ENCODE results near the gene MYO16.

Gene MYO16

DNA sequence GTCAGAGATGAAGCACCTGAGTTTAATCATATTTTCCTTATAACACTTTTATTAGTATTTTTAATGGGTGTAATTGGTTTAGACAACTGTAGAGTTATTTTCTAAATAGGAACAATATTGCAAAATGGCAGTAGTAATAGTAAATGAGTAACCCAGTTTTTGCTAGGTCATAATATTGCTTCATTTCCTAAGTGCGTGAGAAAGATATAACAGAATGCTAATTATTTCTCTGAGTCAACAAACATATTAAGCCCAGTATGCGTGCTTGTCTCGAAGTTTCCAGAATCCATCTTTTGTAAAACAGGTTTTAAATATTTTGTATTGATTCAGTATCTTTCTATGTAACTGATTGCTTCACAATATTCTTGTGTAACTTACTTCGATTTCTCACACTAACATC is 315.3 kb downstream of the MYO16 start:
- ATAC-seq, result no peak

DNA sequence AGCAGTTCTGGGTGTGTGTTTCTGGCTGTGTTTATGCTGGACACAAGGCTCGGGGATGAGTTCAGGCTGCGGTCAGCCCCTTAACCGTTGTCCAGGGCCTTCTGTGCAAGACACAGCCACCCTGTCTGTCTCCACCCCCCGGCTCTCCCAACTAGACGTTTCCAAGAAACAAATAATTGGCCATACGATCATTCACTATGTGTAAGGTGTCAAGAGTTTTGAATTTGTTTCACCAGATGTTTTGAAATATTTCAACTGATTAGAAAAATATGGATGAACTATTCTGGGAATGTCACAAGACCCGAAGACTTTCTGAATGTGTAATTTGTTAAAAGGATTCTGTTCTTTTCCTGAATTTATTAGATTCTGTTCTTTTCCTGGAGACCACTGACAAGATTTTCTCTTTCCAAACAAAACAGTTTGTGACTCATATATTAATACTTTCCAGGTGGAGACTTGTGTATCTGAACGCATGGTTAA is 318.2 kb downstream of the MYO16 start:
- ATAC-seq, result no peak

DNA sequence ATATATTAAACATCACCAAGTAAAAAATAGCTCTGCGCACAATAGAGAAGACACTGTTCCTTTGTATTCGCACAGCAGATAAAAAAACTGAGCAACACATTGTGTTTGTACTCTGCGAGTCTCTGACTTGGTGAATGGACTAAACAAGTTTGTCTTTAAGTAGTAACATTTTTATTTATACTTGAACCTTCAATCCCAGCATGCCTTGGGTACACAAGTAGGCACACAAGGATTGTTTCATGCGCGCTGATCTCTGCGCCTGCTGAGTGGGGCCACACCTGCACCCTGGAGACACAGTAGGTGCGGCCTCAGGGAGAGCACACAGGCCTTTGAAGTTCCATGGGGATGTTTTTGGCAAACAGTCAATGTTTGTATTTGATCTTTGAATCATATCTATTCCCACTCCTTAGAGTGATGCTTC is 318.9 kb downstream of the MYO16 start:
- ATAC-seq, result no peak

DNA sequence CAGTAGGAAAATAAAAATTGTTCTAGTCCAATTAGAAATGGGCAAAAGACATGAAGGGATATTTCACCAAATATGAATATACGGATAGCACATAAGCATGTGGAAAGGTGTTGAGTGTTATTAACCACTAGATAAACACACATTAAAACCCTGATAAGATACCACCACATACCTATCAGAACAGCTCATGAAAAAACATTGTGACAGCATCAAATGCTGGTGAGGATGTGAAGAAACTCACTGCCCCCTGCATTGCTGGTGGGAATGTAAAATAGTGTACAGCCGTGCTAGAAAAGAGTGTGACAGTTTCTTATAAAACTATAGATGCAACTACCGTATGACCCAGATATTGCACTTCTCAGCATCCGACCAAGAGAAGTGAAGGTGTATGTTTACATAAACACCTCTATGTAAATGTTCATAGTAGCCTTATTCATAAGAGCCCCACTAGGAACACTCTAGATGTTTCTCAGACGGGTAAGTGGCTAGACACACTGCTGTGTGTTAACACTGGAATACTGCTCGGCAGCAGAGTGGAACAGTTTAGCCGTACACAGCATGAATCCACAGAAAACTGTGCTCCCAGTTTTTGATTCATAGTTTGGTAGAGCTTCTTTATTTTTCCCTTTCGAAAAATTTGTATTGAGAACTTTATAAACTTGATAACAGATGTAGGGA is 321.1 kb downstream of the MYO16 start:
- ATAC-seq, result no peak

DNA sequence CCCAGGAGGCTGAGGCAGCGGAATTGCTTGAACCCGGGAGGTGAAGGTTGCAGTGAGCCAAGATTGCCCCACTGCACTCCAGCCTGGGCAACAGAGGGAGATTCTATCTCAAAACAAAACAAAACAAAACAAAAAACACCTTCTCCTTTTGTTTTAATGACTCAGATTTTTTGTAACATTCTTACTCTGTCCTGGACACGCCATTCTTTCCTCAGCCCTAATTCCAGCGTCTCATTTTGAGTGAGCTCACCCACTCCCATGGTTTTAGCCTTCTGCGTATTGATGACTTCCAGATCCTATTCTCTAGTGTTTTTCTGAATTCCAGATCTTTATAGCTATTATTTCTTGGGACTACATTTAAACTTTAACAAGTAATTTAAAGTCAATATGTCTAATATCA is 326.3 kb downstream of the MYO16 start:
- ATAC-seq, result no peak

DNA sequence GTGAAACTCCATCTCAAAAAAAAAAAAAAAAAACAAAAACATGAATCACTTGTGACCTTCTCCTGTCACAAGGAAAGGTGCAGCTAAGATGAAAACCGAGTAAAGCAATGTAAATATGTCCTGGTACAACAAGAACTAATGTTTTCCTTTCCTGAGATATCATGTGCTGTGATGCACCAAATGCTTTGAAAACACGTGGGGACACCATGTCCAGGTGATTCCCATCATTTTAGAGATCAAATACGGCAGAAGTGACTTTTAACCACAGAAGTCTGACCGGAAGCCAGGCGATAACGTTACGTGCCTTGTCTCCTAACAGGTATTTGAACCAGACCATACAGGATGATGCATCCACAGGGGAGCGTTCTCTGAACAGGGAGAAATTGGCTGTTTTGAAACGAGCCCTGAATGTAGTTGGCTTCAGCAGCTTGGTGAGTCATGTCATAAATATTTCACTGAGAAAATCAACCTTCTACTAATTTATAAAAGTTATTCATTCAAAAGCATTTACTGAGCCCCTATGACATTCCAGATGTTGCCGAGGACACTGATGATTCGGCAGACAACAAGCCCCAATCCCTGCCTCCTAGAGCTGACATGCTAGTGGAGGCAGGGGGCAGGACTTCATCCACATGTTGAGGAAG is 328.1 kb downstream of the MYO16 start:
- ATAC-seq, result no peak

DNA sequence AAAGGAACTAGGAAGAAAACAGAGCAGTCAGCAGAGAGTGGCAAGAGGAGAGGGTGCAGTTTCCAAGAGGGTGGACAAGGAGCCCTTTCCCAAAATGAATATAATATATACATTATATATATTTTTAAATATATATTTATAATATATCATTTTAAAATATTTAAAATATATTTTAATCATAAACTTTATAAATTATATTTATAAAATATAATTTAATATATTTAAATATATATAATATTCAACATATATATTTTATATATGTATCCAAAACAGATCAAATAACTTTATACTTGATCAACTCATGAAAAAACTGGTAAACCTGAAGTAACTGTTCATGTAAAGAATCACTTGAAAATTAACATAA is 328.6 kb downstream of the MYO16 start:
- ATAC-seq, result no peak

DNA sequence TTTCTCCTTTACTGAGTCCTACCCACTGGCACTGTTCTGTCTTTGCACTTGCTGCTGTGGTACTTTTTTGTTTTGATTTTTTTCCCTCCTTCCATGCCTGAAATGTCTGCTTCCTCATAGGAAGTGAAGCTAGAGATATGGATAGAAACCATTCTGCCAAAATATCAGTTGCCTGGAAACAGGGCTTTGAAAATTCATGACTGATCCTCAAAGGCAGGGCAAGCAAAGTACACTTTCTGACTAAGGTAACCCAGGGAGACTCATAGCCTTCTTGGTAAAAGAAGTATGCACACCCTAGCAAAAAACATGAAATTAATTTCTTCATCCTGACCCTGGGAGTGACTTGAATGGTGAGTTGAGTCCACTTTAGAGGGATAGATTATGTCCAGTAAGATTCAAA is 329.8 kb downstream of the MYO16 start:
- ATAC-seq, result no peak

DNA sequence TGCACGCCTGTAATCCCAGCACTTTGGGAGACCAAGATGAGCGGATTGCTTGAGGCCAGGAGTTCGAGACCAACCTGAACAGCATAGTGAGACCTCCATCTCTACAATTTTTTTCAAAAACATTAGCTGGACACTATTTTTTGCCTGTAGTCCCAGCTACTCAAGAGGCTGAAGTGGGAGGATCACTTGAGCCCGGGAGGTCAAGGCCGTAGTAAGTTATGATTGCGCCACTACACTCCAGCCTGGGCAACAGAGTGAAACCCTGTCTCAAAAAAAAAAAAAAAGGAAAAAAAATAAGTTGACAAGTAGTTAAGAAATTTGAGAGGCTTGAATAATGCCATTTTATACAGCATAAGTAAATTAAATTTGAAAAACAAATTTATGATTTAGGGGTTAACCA is 330.6 kb downstream of the MYO16 start:
- no peak for ATAC-seq

DNA sequence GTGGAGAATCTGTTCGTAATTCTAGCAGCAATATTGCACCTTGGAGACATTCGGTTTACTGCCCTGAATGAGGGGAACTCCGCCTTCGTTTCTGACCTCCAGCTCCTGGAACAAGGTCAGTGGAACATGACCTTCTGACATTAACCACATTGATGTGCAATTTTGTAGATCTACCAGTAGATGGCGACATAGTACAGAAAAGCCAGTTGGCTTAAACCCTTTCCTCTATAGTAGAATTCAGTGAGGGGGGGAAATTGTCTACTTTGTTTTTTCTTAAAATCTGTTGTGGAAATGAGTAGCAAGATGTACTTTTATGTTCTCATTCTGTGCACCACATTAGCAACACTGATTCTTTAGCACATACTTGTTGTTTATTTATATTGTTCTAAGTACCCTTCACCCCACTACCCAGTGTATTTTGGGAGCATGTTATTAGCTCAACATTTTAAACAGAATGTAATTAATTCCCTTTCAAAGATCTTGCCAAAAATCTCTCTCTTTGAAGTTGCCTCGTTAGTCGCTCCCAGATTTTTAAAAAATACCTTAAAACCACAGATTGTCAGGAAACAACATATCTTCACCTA is 332.2 kb downstream of the MYO16 start:
- ATAC-seq, result peak; percentile 60 to 63

DNA sequence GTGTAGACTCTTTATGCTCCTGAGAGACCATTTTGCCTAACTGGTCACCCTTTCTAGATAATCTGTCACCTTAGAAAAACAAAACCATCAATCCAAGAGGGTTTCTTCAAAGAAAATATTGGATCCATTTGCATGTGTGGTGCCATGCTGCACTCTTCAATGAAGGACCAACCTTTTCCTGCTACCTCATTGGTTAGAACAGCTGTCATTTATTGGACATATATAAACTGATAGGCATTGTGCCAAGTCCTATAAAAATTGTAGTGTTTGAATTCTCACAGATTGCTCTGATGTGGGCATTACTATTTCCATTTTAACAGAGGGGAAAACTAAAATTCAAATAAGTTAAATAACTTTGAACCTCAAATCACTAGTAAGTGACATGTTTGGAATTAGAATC is 333.2 kb downstream of the MYO16 start:
- no peak for ATAC-seq

DNA sequence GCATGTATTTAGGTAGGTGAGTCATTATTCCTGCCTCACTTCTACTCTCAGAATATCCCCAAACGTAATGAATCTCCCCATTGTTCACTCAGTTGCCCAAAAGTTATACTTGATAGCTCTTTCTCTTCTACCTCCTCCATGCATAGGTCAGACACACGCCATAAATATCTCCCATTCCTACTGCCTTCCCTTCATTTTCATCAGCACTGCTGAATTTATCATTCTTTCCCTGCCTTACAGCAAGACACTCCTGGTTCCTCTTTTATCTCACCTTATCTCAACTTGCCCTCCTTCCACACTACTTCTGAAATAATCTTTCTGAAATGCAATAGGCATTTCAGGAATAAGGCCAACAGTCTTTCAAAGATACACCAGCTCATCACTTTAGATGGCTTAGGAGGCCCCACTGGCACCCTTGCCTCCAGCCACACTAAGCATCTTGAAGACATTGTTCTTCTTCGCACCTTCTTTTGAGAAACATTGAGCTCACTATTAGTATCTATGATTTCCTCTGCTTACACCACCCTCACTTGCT is 333.9 kb downstream of the MYO16 start:
- ATAC-seq, result no peak

DNA sequence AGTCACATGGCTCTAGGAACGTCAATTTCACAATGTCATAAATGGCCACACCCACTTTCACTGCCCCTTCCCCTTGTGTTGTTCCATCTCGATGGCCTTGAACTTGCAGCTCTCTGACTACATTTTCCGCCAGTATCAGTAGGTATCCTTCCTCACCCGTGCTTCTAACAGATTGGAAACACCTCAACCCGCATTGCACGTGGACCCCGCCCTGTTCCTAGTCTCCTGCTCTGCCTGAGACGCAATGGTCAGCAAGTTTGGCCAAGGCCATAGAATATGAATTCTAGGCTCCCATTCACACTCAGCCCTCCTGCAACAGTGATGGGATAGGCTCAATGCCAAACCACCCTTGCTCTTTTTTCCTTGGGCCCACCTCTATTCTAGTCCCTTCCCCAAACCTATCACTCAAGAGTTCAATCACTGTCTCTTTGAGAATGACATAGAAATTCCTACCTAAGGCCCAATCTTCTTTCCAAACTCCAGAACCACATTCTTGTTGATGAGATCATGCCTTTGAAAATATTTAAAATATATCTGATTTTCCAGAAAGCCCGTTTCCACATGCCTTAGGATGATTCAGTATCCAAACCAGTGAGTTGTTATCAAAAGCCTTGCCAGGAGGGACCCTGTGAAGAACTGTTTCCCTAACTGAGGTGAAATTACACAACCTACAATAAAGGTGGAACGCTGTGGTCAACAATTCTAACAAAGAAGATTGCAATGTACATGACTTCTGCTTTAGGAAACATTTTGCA is 334.6 kb downstream of the MYO16 start:
- no peak for ATAC-seq

DNA sequence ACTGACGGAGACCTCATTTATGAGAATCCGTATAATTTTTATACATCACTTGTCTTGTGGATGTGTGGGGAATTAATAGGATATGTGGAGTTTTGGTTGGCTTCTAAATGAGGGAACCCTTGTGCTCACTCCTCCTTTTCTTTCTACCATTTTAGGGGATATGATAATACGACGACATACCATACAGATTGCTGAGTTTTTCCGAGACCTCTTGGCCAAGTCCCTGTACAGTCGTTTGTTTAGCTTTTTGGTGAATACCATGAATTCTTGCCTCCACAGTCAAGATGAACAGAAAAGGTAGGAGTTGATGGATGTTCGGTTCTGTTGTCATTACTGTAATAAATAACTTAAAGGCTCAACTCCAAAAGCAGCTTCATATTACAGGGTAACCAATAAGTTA is 335.2 kb downstream of the MYO16 start:
- no peak for ATAC-seq

DNA sequence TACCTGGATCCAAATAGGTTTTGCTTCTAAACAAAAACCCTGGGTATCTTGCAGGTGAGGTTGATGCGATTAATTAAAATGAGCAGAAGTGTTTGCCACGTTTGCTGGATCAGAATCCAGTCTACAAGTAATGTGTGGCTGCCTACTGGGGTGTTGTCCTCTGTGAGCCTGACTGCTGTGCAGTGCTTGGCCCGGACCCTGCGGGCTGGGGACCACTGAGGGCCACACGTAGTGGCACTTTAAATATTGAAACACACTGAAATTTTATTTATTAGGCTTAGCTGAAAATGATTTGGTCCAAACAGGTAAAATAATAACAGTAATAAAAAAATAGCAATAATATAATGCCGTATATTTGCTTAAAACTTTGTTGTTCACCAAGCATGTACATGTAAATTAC is 338.0 kb downstream of the MYO16 start:
- ATAC-seq, result no peak

DNA sequence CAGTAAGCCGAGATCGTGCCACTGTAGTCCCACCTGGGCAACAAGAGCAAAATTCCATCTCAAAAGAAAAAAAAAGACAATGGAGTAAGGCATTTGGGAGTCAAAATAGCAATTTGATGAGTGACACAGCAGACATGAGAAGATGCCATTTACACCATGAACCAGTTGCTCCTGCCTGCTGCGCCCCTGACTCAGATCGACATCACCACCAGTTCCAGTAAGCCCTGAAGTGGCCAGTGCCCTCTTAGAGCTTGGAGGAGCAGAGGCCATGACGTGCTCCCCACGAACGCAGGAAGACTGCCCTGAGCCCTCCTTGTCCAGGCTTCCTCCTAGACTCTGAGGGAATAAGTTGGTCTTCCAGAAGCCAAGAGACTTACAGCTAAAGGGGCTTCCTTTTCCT is 339.2 kb downstream of the MYO16 start:
- ATAC-seq, result no peak

DNA sequence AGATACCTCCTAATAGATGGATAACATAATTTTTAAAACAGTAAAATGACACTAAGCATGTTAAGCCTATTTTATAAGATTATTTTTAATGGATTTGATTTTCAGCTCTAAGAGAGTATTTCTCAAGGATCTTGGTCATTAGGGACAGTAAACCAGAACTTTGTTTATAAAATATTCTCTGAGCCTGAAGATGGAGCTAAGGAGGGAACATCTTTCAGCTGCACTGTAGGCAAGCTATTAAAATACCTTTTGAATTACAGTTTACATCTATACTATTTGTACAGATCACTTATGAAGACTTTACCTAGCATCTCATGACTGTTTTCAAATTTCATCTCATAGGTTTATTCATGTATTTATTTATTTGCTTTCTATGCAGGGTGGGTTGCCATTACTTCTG is 345.3 kb downstream of the MYO16 start:
- no peak for ATAC-seq

DNA sequence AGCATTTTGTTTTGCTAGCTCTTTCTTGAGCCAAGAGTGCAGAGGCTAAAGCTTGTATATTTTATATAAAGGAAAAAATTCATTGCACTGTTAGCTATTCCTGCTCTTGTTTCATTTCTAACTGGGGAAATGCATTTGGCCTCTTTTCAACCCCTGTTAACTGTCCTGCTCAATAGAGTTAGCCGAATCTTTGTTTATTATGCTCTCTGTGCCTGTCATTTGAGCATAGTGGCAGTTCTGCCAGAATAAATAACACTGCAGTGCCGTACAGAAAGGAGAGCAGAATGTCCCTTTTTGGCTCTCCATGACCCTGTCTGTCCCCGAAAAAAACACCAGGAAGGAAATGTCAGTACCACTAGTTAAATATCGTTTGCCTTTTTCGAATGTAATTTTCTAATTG is 350.8 kb downstream of the MYO16 start:
- ATAC-seq, result no peak

DNA sequence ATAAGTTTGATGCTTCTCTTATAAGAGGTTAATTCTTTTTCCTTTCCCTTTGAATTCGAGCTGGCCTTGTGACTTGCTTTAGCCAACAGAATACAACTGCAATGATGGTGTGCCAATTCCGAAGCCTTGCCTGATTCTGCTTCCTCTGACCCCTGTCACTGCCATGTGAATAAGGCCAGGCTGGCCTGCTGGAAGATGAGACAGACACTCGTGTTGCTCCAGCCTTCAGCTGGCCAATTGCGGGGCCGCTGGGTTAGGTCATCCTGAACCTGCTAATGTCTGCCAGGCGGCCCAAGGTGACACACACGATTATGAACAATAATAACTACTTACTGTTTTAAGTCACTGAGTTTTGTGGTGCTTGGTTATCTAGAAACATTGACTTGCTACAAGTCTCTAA is 352.0 kb downstream of the MYO16 start:
- ATAC-seq, result no peak

DNA sequence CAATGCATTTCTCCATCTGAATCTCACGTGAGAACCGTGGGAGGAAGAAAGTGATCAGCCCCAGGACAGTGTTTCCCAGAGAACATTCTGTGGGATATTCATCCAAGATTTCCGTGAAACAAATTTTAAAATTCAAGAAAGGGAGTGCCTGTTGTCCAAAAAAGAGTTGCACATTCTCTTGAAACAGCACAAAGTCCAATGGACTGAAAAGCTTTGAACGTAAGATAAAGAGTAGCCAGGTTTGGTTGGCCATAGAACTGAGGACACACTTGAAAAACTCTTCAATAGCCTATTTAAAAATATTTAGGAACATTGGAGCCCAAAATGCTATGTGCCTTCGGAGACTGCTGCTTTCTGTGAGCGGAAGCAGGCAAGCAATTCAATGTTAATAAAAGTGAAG is 353.9 kb downstream of the MYO16 start:
- no peak for ATAC-seq

DNA sequence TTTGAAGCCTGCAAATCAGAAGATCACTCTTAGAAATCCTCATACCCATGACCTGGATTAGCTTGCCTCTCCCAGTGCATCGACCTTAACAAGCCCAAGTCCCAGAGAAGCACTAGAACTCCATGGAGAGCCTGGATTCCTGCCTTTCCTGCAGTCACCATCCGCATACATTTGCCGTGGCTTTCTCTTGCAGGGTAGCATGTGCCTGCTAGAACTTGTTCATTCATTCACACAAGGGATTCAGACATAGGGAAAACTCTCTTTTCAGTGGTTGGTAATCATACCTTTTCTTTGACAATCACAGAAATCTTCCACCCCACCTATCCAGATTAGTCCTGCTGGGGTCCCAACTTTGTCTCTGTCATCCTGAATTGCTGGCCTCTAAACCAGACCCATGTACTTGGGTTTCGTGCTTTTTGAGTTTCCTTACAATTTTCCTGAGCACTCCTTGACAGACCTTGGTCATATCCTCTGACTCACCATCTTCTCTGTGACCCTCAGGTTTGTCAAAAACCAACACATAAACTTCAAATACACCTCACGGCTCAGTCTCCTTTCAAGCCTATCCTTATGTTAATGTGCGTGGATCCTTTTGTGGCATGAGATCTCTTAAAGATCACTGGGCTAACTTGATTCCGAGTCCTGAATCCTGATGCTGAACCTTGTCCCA is 355.0 kb downstream of the MYO16 start:
- no peak for ATAC-seq

DNA sequence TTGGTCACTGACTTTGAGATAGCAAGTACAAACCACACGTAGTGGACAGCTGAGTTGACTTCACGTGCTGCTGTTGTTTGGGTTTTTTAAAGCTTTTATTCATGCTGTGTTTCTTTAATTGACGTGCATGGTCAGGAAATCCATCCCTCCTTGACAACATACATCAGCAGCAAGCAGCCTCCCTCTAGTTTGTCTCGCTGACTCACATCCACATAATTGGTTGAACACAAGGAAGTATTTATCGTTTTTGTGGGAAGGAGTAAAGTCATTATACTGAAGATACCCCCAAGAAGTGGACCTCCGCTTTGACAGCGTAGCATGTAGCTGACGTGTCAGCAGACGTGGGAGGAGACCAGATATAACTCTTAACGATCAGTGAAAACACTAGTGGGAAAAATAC is 355.8 kb downstream of the MYO16 start:
- ATAC-seq, result no peak

DNA sequence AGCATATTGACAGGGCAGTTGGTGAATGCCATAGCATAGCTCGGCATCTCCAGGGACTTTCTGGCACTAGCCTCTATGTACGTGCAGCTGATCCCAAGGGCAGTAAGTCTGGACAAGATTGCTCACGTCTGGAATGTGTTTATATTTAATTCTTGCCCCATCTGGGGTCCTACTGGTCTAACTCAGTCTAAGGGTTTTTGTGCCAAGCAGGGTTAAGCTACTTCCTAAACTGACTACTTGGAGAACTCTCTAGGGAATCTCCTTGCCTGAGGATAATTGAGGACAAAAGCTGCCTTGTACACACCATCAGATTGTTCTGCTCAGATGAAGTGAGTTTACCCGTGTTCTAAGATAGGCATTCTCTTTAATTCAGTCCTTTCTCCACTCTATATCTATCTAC is 358.1 kb downstream of the MYO16 start:
- no peak for ATAC-seq

Measured in activated CD4-positive, CD25-positive, alpha-beta regulatory T cell treated with anti-CD3 and anti-CD28 coated beads, Interleukin-2, amount 50 U/mL, for 24 hours (primary cell).